Mucosa of stomach (tissue), 1 donor: Measurements from ENCODE around the gene PRCC.

Experiments
- H3K27me3 ChIP-seq: one replicate; pipeline ENCODE4 v1.7.0; 2013; ENCODE audit warnings: mild to moderate bottlenecking, low read length; ENCODE audit not compliant: control insufficient read depth, insufficient read depth
- H3K36me3 ChIP-seq: one replicate; pipeline ENCODE4 v1.7.0; 2013; ENCODE audit warnings: low read length; ENCODE audit not compliant: control insufficient read depth, insufficient read depth
- H3K4me1 ChIP-seq: one replicate; pipeline ENCODE4 v1.7.0; 2013; ENCODE audit warnings: mild to moderate bottlenecking, low read length; ENCODE audit not compliant: control insufficient read depth, insufficient read depth
- H3K4me3 ChIP-seq: one replicate; pipeline ENCODE4 v1.7.0; 2013; ENCODE audit warnings: low read length
- H3K9ac ChIP-seq: one replicate; pipeline ENCODE4 v1.7.0; 2013; ENCODE audit warnings: mild to moderate bottlenecking, low read length, moderate library complexity
- H3K9me3 ChIP-seq: one replicate; pipeline ENCODE4 v1.7.0; 2013; ENCODE audit warnings: mild to moderate bottlenecking, low read length, moderate library complexity; ENCODE audit not compliant: control insufficient read depth
- donor health status: Pancreatic carcinoma.

The PRCC gene

GRCh38 chr1:156815307-156815826 is 48.0 kb downstream of the PRCC start:
- no peak overlapping the region for H3K4me3 ChIP-seq
- no peaks in the 10 kb centered on the region for H3K36me3 ChIP-seq
- H3K27me3 ChIP-seq = peaks cover 8% of the 10 kb centered on the region
- H3K9me3 ChIP-seq = no peaks in the 10 kb centered on the region
- H3K4me1 ChIP-seq = peaks cover 26% of the 10 kb centered on the region
- no peak overlapping the region for H3K9ac ChIP-seq

GRCh38 chr1:156815961-156816422 is 48.7 kb downstream of the PRCC start:
- Histone ChIP-seq H3K36me3 (no peaks in the 10 kb centered on the region), H3K27me3 (peaks cover 8% of the 10 kb centered on the region), H3K9me3 (no peaks in the 10 kb centered on the region), H3K4me3 (no peak overlapping the region), H3K9ac (peak overlapping the region; percentile 3), H3K4me1 (peaks cover 26% of the 10 kb centered on the region)

- Histone ChIP-seq H3K9ac (peak within 1 kb of the TSS; percentile 3), H3K9me3 (no peaks in the 10 kb centered on the region), H3K4me1 (peaks cover 26% of the 10 kb centered on the region), H3K36me3 (no peaks in the 10 kb centered on the region), H3K4me3 (no peak within 1 kb of the TSS), H3K27me3 (peaks cover 10% of the 10 kb centered on the region)
Observed at GRCh38 chr1:156816561-156817328, 49.4 kb downstream of the PRCC start, which contains the start of gene SH2D2A. TSS of gene SH2D2A (minus strand) at chr1:156816848. CDS start at chr1:156816708, 140 bp downstream.

- Histone ChIP-seq H3K9ac (no peak overlapping the region), H3K4me1 (no peaks in the 10 kb centered on the region), H3K27me3 (peaks cover 12% of the 10 kb centered on the region), H3K4me3 (no peak overlapping the region), H3K36me3 (no peaks in the 10 kb centered on the region), H3K9me3 (no peaks in the 10 kb centered on the region)
Observed at GRCh38 chr1:156821801-156822200, 54.5 kb downstream of the PRCC start.

GRCh38 chr1:156822680-156823079 is 55.3 kb downstream of the PRCC start:
- H3K9ac ChIP-seq = no peak overlapping the region
- H3K27me3 ChIP-seq = peaks cover 12% of the 10 kb centered on the region
- H3K4me3 ChIP-seq = no peak overlapping the region
- H3K36me3 ChIP-seq = no peaks in the 10 kb centered on the region
- no peaks in the 10 kb centered on the region for H3K4me1 ChIP-seq
- H3K9me3 ChIP-seq = no peaks in the 10 kb centered on the region

- Histone ChIP-seq H3K9ac (no peak overlapping the region), H3K36me3 (no peaks in the 10 kb centered on the region), H3K27me3 (peaks cover 12% of the 10 kb centered on the region), H3K9me3 (no peaks in the 10 kb centered on the region), H3K4me3 (no peak overlapping the region), H3K4me1 (no peaks in the 10 kb centered on the region)
Observed at GRCh38 chr1:156823210-156823790, 56.0 kb downstream of the PRCC start.

GRCh38 chr1:156826630-156827029 is 59.3 kb downstream of the PRCC start:
- Histone ChIP-seq H3K9ac (no peak overlapping the region), H3K4me1 (no peaks in the 10 kb centered on the region), H3K36me3 (no peaks in the 10 kb centered on the region), H3K4me3 (no peak overlapping the region), H3K9me3 (no peaks in the 10 kb centered on the region), H3K27me3 (peaks cover 17% of the 10 kb centered on the region)

GRCh38 chr1:156828400-156829124 is 61.2 kb downstream of the PRCC start:
- no peak overlapping the region for H3K9ac ChIP-seq
- H3K4me3 ChIP-seq = no peak overlapping the region
- peaks cover 8% of the 10 kb centered on the region for H3K27me3 ChIP-seq
- no peaks in the 10 kb centered on the region for H3K4me1 ChIP-seq
- no peaks in the 10 kb centered on the region for H3K9me3 ChIP-seq
- H3K36me3 ChIP-seq = no peaks in the 10 kb centered on the region

GRCh38 chr1:156832434-156832833 is 65.1 kb downstream of the PRCC start:
- no peak overlapping the region for H3K4me3 ChIP-seq

GRCh38 chr1:156833603-156834002 is 66.3 kb downstream of the PRCC start:
- Histone ChIP-seq H3K4me3 (no peak overlapping the region), H3K36me3 (no peaks in the 10 kb centered on the region), H3K27me3 (peaks cover 36% of the 10 kb centered on the region)

More at GRCh38 chr1:156832434-156832833, 65.1 kb downstream of the PRCC start:
- Histone ChIP-seq H3K9ac (no peak overlapping the region), H3K27me3 (peaks cover 24% of the 10 kb centered on the region), H3K9me3 (no peaks in the 10 kb centered on the region), H3K36me3 (no peaks in the 10 kb centered on the region), H3K4me1 (peaks cover 4% of the 10 kb centered on the region)

GRCh38 chr1:156834322-156834721 is 67.0 kb downstream of the PRCC start:
- Histone ChIP-seq H3K36me3 (no peaks in the 10 kb centered on the region), H3K9ac (no peak overlapping the region), H3K27me3 (peaks cover 42% of the 10 kb centered on the region), H3K4me1 (peaks cover 4% of the 10 kb centered on the region), H3K4me3 (no peak overlapping the region), H3K9me3 (no peaks in the 10 kb centered on the region)

More at GRCh38 chr1:156833603-156834002, 66.3 kb downstream of the PRCC start:
- Histone ChIP-seq H3K4me1 (peaks cover 4% of the 10 kb centered on the region), H3K9me3 (no peaks in the 10 kb centered on the region), H3K9ac (no peak overlapping the region)
